Measurements from ENCODE around the gene MLLT10. TPM values are rescaled to one million over a fixed set of nuclear protein-coding genes. Genes with fewer than 3 reads are reported as not detected.

The MLLT10 gene
- total RNA-seq, 4 donors from 2014 or later = 23.5 to 39.7 (median 30.2) TPM

GRCh38 chr10:21490028-21490710, 43.9 kb upstream of the MLLT10 start:
- Histone ChIP-seq H3K4me3 (no peak overlapping the region), H3K27me3 (no peaks in the 10 kb centered on the region), H3K27ac (replicated peaks in 1 of 4) (no peak overlapping the region), H3K36me3 (no peaks in the 10 kb centered on the region), H3K4me1 (peaks cover 9 to 14% (median 13%) of the 10 kb centered on the region in 4 donors), H3K9me3 (no peaks in the 10 kb centered on the region)
- no peak for DNase-seq (ENCODE audit: extremely low spot score)
- TF ChIP-seq POLR2AphosphoS5 (IDR thresholded peaks at IDR 0.05) = no peak
- no peak for TF ChIP-seq EP300 (IDR thresholded peaks at IDR 0.05)
- intact Hi-C loops (cut with DNase I) = loop anchor here (10.0 kb wide), 4 partner anchors 155 to 1495 kb away; partner anchors contain the start of gene DNAJC1
- 97% methylated on average over 4 of the region's 4 CpGs for WGBS

- H3K27ac ChIP-seq (replicated peaks in 1 of 4) = no peak overlapping the region
- no peaks in the 10 kb centered on the region for H3K36me3 ChIP-seq
- intact Hi-C loops (cut with DNase I) = loop anchor here (10.0 kb wide), 4 partner anchors 156 to 1494 kb away; partner anchors contain the start of gene DNAJC1
- H3K4me1 ChIP-seq = peaks cover 9 to 16% (median 16%) of the 10 kb centered on the region in 4 donors
- H3K9me3 ChIP-seq = no peaks in the 10 kb centered on the region
- no peaks in the 10 kb centered on the region for H3K27me3 ChIP-seq
- WGBS = 83% methylated on average over 2 of the region's 2 CpGs
- no peak for DNase-seq (ENCODE audit: extremely low spot score)
- H3K4me3 ChIP-seq = no peak overlapping the region
- TF ChIP-seq CTCF (IDR thresholded peaks at IDR 0.05) (no peak), EP300 (IDR thresholded peaks at IDR 0.05) (no peak), POLR2AphosphoS5 (IDR thresholded peaks at IDR 0.05) (no peak), POLR2A (IDR thresholded peaks at IDR 0.05; ENCODE audit: low read depth) (no peak)
Observed at GRCh38 chr10:21490711-21491105, 43.3 kb upstream of the MLLT10 start.

GRCh38 chr10:21492421-21492820, 41.6 kb upstream of the MLLT10 start:
- intact Hi-C loops (cut with DNase I) = loop anchor here (10.0 kb wide), 4 partner anchors 158 to 1492 kb away; partner anchors contain the start of gene DNAJC1
- Histone ChIP-seq H3K4me3 (no peak overlapping the region), H3K4me1 (peaks cover 11 to 29% (median 27%) of the 10 kb centered on the region in 4 donors), H3K36me3 (no peaks in the 10 kb centered on the region), H3K27me3 (no peaks in the 10 kb centered on the region), H3K27ac (replicated peaks in 1 of 4) (no peak overlapping the region), H3K9me3 (no peaks in the 10 kb centered on the region)
- DNase-seq (ENCODE audit: extremely low spot score) = no peak
- 89% methylated on average over 3 of the region's 3 CpGs for WGBS
- no peak for TF ChIP-seq EP300 (IDR thresholded peaks at IDR 0.05)
- no peak for TF ChIP-seq CTCF (IDR thresholded peaks at IDR 0.05)
- TF ChIP-seq POLR2A (IDR thresholded peaks at IDR 0.05; ENCODE audit: low read depth) = no peak
- TF ChIP-seq POLR2AphosphoS5 (IDR thresholded peaks at IDR 0.05) = no peak

- H3K4me3 ChIP-seq = peak overlapping the region; percentile 74 to 85 (median 76)
- peak overlapping the region in 2 of 4 donors; percentile 70 to 79 for H3K27ac ChIP-seq (replicated peaks in 1 of 4)
- no peaks in the 10 kb centered on the region for H3K36me3 ChIP-seq
- 75% methylated on average over 6 of the region's 9 CpGs for WGBS
- H3K27me3 ChIP-seq = no peaks in the 10 kb centered on the region
- no peak for TF ChIP-seq EP300 (IDR thresholded peaks at IDR 0.05)
- TF ChIP-seq POLR2AphosphoS5 (IDR thresholded peaks at IDR 0.05) = no peak
- TF ChIP-seq CTCF (IDR thresholded peaks at IDR 0.05) = no peak
- TF ChIP-seq POLR2A (IDR thresholded peaks at IDR 0.05; ENCODE audit: low read depth) = no peak
- DNase-seq (ENCODE audit: extremely low spot score) = no peak
- H3K9me3 ChIP-seq = no peaks in the 10 kb centered on the region
- intact Hi-C loops (cut with DNase I) = loop anchor here (2.0 to 10.0 kb wide), 5 partner anchors 159 to 1491 kb away; partner anchors contain the start of gene DNAJC1
- peaks cover 13 to 32% (median 31%) of the 10 kb centered on the region in 4 donors for H3K4me1 ChIP-seq
Observed at GRCh38 chr10:21493784-21494183, 40.2 kb upstream of the MLLT10 start.

GRCh38 chr10:21494191-21495001, 39.6 kb upstream of the MLLT10 start:
- intact Hi-C loops (cut with DNase I) = loop anchor here (1.0 to 10.0 kb wide), 6 partner anchors 160 to 1490 kb away; partner anchors contain the start of gene DNAJC1
- H3K4me3 ChIP-seq = peak overlapping the region; percentile 74 to 85 (median 76)
- DNase-seq (ENCODE audit: extremely low spot score) = no peak
- no peaks in the 10 kb centered on the region for H3K27me3 ChIP-seq
- H3K4me1 ChIP-seq = peaks cover 13 to 32% (median 31%) of the 10 kb centered on the region in 4 donors
- no peaks in the 10 kb centered on the region for H3K9me3 ChIP-seq
- TF ChIP-seq POLR2AphosphoS5 (IDR thresholded peaks at IDR 0.05) = peak in 1 of 2 donors; percentile 6
- TF ChIP-seq CTCF (IDR thresholded peaks at IDR 0.05) = peak in 1 of 3 experiments; percentile 7
- TF ChIP-seq POLR2A (IDR thresholded peaks at IDR 0.05; ENCODE audit: low read depth) = no peak
- no peak for TF ChIP-seq EP300 (IDR thresholded peaks at IDR 0.05)
- 38% methylated on average over 15 of the region's 66 CpGs for WGBS
- no peaks in the 10 kb centered on the region for H3K36me3 ChIP-seq
- H3K27ac ChIP-seq (replicated peaks in 1 of 4) = peak overlapping the region; percentile 70 to 80 (median 76)

All from esophagus muscularis mucosa (tissue), 4 donors.